ENCODE results near the gene NOPCHAP1. TPM values are rescaled to one million over a fixed set of nuclear protein-coding genes. Genes with fewer than 3 reads are reported as not detected.

Gene NOPCHAP1
- total RNA-seq, 3 donors from 2014 or later (not counting 1 experiment from before 2014, with no cell fraction given) = 8.0 to 9.5 (median 8.6) TPM

- WGBS (ENCODE audit: insufficient coverage) = 94% methylated on average over 2 of the region's 2 CpGs
- H3K27me3 Mint-ChIP-seq (ENCODE audit: low read depth in 2 of 2) = peaks cover 3 to 21% of the 10 kb centered on the region in 2 donors
- no peaks in the 10 kb centered on the region for H3K9me3 Mint-ChIP-seq
- peak overlapping the region; percentile 17 for H3K4me3 Mint-ChIP-seq
- intact Hi-C loops (cut with micrococcal nuclease) = loop anchor here (5.0 kb wide), 1 partner anchor 283 kb away; no protein-coding TSS in a partner anchor
- Histone ChIP-seq H3K36me3 (ENCODE audit: control insufficient read depth, insufficient read depth, low read length) (no peaks in the 10 kb centered on the region), H3K27me3 (ENCODE audit: control insufficient read depth, insufficient read depth, low read length) (no peaks in the 10 kb centered on the region), H3K27ac (ENCODE audit: low read length) (no peak overlapping the region), H3K4me1 (ENCODE audit: control insufficient read depth, insufficient read depth, low read length) (peaks cover 13% of the 10 kb centered on the region), H3K9me3 (ENCODE audit: control insufficient read depth, insufficient read depth, low read length) (no peaks in the 10 kb centered on the region), H3K4me3 (ENCODE audit: low read length) (no peak overlapping the region)
- ATAC-seq (no peak), DNase-seq (no peak)
- no peaks in the 10 kb centered on the region for H3K36me3 Mint-ChIP-seq
- H3K27ac Mint-ChIP-seq = no peak overlapping the region
- TF ChIP-seq CTCF (IDR thresholded peaks at IDR 0.05) = no peak
- H3K4me1 Mint-ChIP-seq = peaks cover 12 to 19% of the 10 kb centered on the region in 2 donors
Observed at GRCh38 chr12:104955703-104956102, 30.4 kb upstream of the NOPCHAP1 start.

- Histone ChIP-seq H3K4me1 (ENCODE audit: control insufficient read depth, insufficient read depth, low read length) (peaks cover 13% of the 10 kb centered on the region), H3K27me3 (ENCODE audit: control insufficient read depth, insufficient read depth, low read length) (peaks cover 2% of the 10 kb centered on the region), H3K4me3 (ENCODE audit: low read length) (peak overlapping the region; percentile 70), H3K36me3 (ENCODE audit: control insufficient read depth, insufficient read depth, low read length) (no peaks in the 10 kb centered on the region), H3K9me3 (ENCODE audit: control insufficient read depth, insufficient read depth, low read length) (no peaks in the 10 kb centered on the region), H3K27ac (ENCODE audit: low read length) (no peak overlapping the region)
- no peak for TF ChIP-seq CTCF (IDR thresholded peaks at IDR 0.05)
- no peaks in the 10 kb centered on the region for H3K9me3 Mint-ChIP-seq
- peak overlapping the region; percentile 92 for H3K4me3 Mint-ChIP-seq
- no peaks in the 10 kb centered on the region for H3K36me3 Mint-ChIP-seq
- intact Hi-C loops (cut with micrococcal nuclease) = loop anchor here (5.0 kb wide), 1 partner anchor 285 kb away; no protein-coding TSS in a partner anchor
- H3K27me3 Mint-ChIP-seq (ENCODE audit: low read depth in 2 of 2) = peaks cover 8 to 26% of the 10 kb centered on the region in 2 donors
- H3K27ac Mint-ChIP-seq = peak overlapping the region; percentile 64 to 93
- H3K4me1 Mint-ChIP-seq = peaks cover 12 to 19% of the 10 kb centered on the region in 2 donors
- WGBS (ENCODE audit: insufficient coverage) = 41% methylated on average over 9 of the region's 13 CpGs
- ATAC-seq = no peak
- DNase-seq = peak in 1 of 2 donors; percentile 17
Observed at GRCh38 chr12:104956870-104957718, 29.0 kb upstream of the NOPCHAP1 start.

DNA sequence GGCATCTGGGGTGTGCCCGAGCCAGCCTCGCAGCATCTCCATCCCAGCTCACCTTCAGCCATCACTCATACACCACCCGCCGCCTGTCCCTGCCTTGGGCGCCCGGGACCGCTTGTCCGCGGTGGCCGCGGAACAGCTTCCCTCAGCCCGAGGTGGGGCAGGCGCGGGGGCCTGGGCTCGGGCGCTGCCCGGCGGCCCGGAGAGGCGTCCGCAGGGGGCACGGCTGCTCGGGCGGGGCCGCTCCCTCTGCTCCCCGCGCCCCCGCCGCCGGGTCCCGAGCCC, 28.5 kb upstream of the NOPCHAP1 start:
- ATAC-seq = peak in 2 of 3 donors; percentile 18 to 24
- Histone ChIP-seq H3K4me3 (ENCODE audit: low read length) (peak overlapping the region; percentile 70), H3K27ac (ENCODE audit: low read length) (no peak overlapping the region), H3K9me3 (ENCODE audit: control insufficient read depth, insufficient read depth, low read length) (no peaks in the 10 kb centered on the region), H3K27me3 (ENCODE audit: control insufficient read depth, insufficient read depth, low read length) (peaks cover 4% of the 10 kb centered on the region), H3K4me1 (ENCODE audit: control insufficient read depth, insufficient read depth, low read length) (peaks cover 13% of the 10 kb centered on the region), H3K36me3 (ENCODE audit: control insufficient read depth, insufficient read depth, low read length) (no peaks in the 10 kb centered on the region)
- Mint-ChIP-seq H3K36me3 (no peaks in the 10 kb centered on the region), H3K27me3 (ENCODE audit: low read depth in 2 of 2) (peaks cover 12 to 28% of the 10 kb centered on the region in 2 donors), H3K27ac (peak overlapping the region; percentile 64 to 93), H3K4me3 (peak overlapping the region; percentile 92), H3K4me1 (peaks cover 12 to 19% of the 10 kb centered on the region in 2 donors), H3K9me3 (no peaks in the 10 kb centered on the region)
- peak in 1 of 2 donors; percentile 62 for DNase-seq
- intact Hi-C loops (cut with micrococcal nuclease) = loop anchor here (5.0 kb wide), 1 partner anchor 285 kb away; no protein-coding TSS in a partner anchor
- WGBS (ENCODE audit: insufficient coverage) = under 1% methylated on average over 31 of the region's 31 CpGs
- TF ChIP-seq CTCF (IDR thresholded peaks at IDR 0.05) = no peak

All from natural killer cell (primary cell).